Naive thymus-derived CD8-positive, alpha-beta T cell (primary cell): Measurements from ENCODE around the gene KRTAP21-1. TPM values are rescaled to one million over a fixed set of nuclear protein-coding genes. Genes with fewer than 3 reads are reported as not detected.
A peak's percentile ranks its signal among the peaks of the same experiment; 100 is the strongest.

Experiments
- ATAC-seq, 2 donors: fragments of 150-1000 bp; cut with Tn5 transposase in 1 of 2; sonication (Bioruptor Pico), chemical (Tn5 transposase) in 1 of 2; 1 replicate in 1 of 2; 2 replicates in 1 of 2; pipeline ENCODE4 v1.10.0; 2021; ENCODE audit warnings: mild to moderate bottlenecking in 2 of 2, moderate library complexity in 2 of 2
- POLR2A ChIA-PET: fragments of 350-600 bp; sonication (Branson Sonifier 250); formaldehyde crosslinking; loops from one replicate; lab custom pipeline; 2021; ENCODE audit warnings: antibody characterized with exemption; lab: Charles Lee
- DNase-seq, 10 donors: peaks; one replicate each; pipeline versions ENCODE4 v3.0.0 to v3.0.0-alpha.2; 2020 to 2022
- H3K27ac Mint-ChIP-seq, 10 donors: one replicate each; pipeline ENCODE4 v1.8.0; 2020 to 2022; ENCODE audit warnings: mild to moderate bottlenecking in 10 of 10, mixed read lengths in 10 of 10, moderate library complexity in 4 of 10, inconsistent platforms in 1 of 10
- H3K27me3 Mint-ChIP-seq, 5 donors: one replicate each; pipeline ENCODE4 v1.8.0; 2021 to 2022; ENCODE audit warnings: mixed read lengths in 5 of 5
- H3K36me3 Mint-ChIP-seq, 3 donors: one replicate each; pipeline ENCODE4 v1.8.0; 2020 to 2022; ENCODE audit warnings: mixed read lengths in 3 of 3, mild to moderate bottlenecking in 2 of 3, inconsistent platforms in 1 of 3
- H3K4me1 Mint-ChIP-seq, 4 donors: one replicate each; pipeline ENCODE4 v1.8.0; 2021 to 2022; ENCODE audit warnings: mixed read lengths in 4 of 4
- H3K4me3 Mint-ChIP-seq, 10 donors: one replicate each; pipeline ENCODE4 v1.8.0; 2020 to 2022; ENCODE audit warnings: mild to moderate bottlenecking in 10 of 10, mixed read lengths in 10 of 10, moderate library complexity in 6 of 10, inconsistent platforms in 1 of 10
- H3K9me3 Mint-ChIP-seq, 9 donors: one replicate each; pipeline ENCODE4 v1.8.0; 2020 to 2022; ENCODE audit warnings: mixed read lengths in 9 of 9, mild to moderate bottlenecking in 3 of 9, inconsistent platforms in 1 of 9, moderate library complexity in 1 of 9
- polyA plus RNA-seq, 3 donors: library from polyadenylated mRNA; unstranded; fragments of 300-500 nt; fragmentation: Illumina TruSeq; gene quantifications; one replicate each; pipeline ENCODE4 v1.2.3, GENCODE V29; 2021
- total RNA-seq, 8 experiments: library from RNA in 2 of 8; stranded (reverse) in 2 of 8; gene quantifications; one replicate each; pipeline ENCODE4 v1.2.3 and lab custom pipeline; 2021 to 2026

Gene KRTAP21-1
- total and polyA plus RNA-seq, 5 experiments from 2014 or later, result not detected

- Mint-ChIP-seq H3K36me3 (no peaks in the 10 kb centered on the region), H3K27ac (peak within 1 kb of the TSS in 1 of 10 donors; percentile 38), H3K9me3 (peaks cover 0 to 5% (median 0%) of the 10 kb centered on the region in 9 donors), H3K4me1 (peaks cover 0 to 7% (median 0%) of the 10 kb centered on the region in 4 donors), H3K27me3 (peaks cover 0 to 5% (median 1%) of the 10 kb centered on the region in 5 donors), H3K4me3 (no peak within 1 kb of the TSS)
- ATAC-seq, result no peak
- POLR2A ChIA-PET, result no interaction called here
- DNase-seq, result no peak
These were observed 36.9 kb downstream of the KRTAP21-1 start, which contains the start of gene KRTAP21-3 for GRCh38 chr21:30718239-30718909. Gene KRTAP21-3 (minus strand): TSS chr21:30718777. CDS start chr21:30718759, 18 bp downstream.

GRCh38 chr21:30717105-30717504, 38.1 kb downstream of the KRTAP21-1 start:
- Mint-ChIP-seq H3K27me3 (peaks cover 0 to 1% (median 0%) of the 10 kb centered on the region in 5 donors), H3K4me3 (no peak overlapping the region), H3K36me3 (no peaks in the 10 kb centered on the region), H3K9me3 (peaks cover 0 to 6% (median 0%) of the 10 kb centered on the region in 9 donors), H3K27ac (peak overlapping the region in 1 of 10 donors; percentile 78), H3K4me1 (peaks cover 0 to 7% (median 0%) of the 10 kb centered on the region in 4 donors)
- ATAC-seq (no peak), DNase-seq (no peak)
- POLR2A ChIA-PET, result no interaction called here

- Mint-ChIP-seq H3K4me1 (peaks cover 0 to 7% (median 0%) of the 10 kb centered on the region in 4 donors), H3K9me3 (peaks cover 0 to 3% (median 0%) of the 10 kb centered on the region in 9 donors), H3K27me3 (peaks cover 0 to 1% (median 0%) of the 10 kb centered on the region in 5 donors), H3K4me3 (no peak overlapping the region), H3K27ac (no peak overlapping the region), H3K36me3 (no peaks in the 10 kb centered on the region)
- POLR2A ChIA-PET, result no interaction called here
- ATAC-seq (no peak), DNase-seq (no peak)
These were observed 40.3 kb downstream of the KRTAP21-1 start for GRCh38 chr21:30714946-30715345.

- Mint-ChIP-seq H3K27ac (no peak overlapping the region), H3K9me3 (peaks cover 0 to 3% (median 0%) of the 10 kb centered on the region in 9 donors), H3K4me1 (peaks cover 0 to 7% (median 0%) of the 10 kb centered on the region in 4 donors), H3K4me3 (no peak overlapping the region), H3K27me3 (peaks cover 0 to 1% (median 0%) of the 10 kb centered on the region in 5 donors), H3K36me3 (no peaks in the 10 kb centered on the region)
- POLR2A ChIA-PET, result no interaction called here
- ATAC-seq (no peak), DNase-seq (no peak)
These were observed 40.8 kb downstream of the KRTAP21-1 start for GRCh38 chr21:30714456-30714855.

- Mint-ChIP-seq H3K27ac (no peak overlapping the region), H3K36me3 (no peaks in the 10 kb centered on the region), H3K27me3 (peaks cover 0 to 1% (median 0%) of the 10 kb centered on the region in 5 donors), H3K9me3 (peaks cover 0 to 3% (median 0%) of the 10 kb centered on the region in 9 donors), H3K4me3 (no peak overlapping the region), H3K4me1 (peaks cover 0 to under 1% (median 0%) of the 10 kb centered on the region in 4 donors)
- ATAC-seq (no peak), DNase-seq (no peak)
- POLR2A ChIA-PET, result no interaction called here
These were observed 41.5 kb downstream of the KRTAP21-1 start for GRCh38 chr21:30713766-30714165.

- no peaks in the 10 kb centered on the region for H3K36me3 Mint-ChIP-seq
- ATAC-seq (no peak), DNase-seq (no peak)
- H3K9me3 Mint-ChIP-seq, result peaks cover 0 to 6% (median 0%) of the 10 kb centered on the region in 9 donors
- peaks cover 0 to 3% (median 0%) of the 10 kb centered on the region in 5 donors for H3K27me3 Mint-ChIP-seq
- H3K4me3 Mint-ChIP-seq, result no peak overlapping the region
- H3K27ac Mint-ChIP-seq, result no peak overlapping the region
- POLR2A ChIA-PET, result no interaction called here
- no peaks in the 10 kb centered on the region for H3K4me1 Mint-ChIP-seq
These were observed 44.7 kb downstream of the KRTAP21-1 start for GRCh38 chr21:30710499-30710898.

- Mint-ChIP-seq H3K9me3 (peaks cover 0 to 6% (median 0%) of the 10 kb centered on the region in 9 donors), H3K36me3 (no peaks in the 10 kb centered on the region), H3K4me1 (no peaks in the 10 kb centered on the region), H3K27me3 (peaks cover 0 to 2% (median 0%) of the 10 kb centered on the region in 5 donors), H3K27ac (no peak overlapping the region), H3K4me3 (no peak overlapping the region)
- ATAC-seq (no peak), DNase-seq (no peak)
- POLR2A ChIA-PET, result no interaction called here
These were observed 47.8 kb downstream of the KRTAP21-1 start for GRCh38 chr21:30707409-30707808.

Other genes starting within 250 kb of the KRTAP21-1 start
- gene KRTAP19-6, start 213.6 kb downstream of the KRTAP21-1 start, total RNA-seq, result not detected
- gene KRTAP19-6, start 213.6 kb downstream of the KRTAP21-1 start, polyA plus RNA-seq, result not detected
- gene KRTAP19-7, start 194.1 kb downstream of the KRTAP21-1 start, total RNA-seq, result not detected
- not detected for gene KRTAP19-7, start 194.1 kb downstream of the KRTAP21-1 start, polyA plus RNA-seq
- gene KRTAP22-2, start 165.0 kb downstream of the KRTAP21-1 start, total RNA-seq, result not detected
- gene KRTAP22-2, start 165.0 kb downstream of the KRTAP21-1 start, polyA plus RNA-seq, result not detected
- not detected for gene KRTAP6-3, start 163.0 kb downstream of the KRTAP21-1 start, total RNA-seq
- not detected for gene KRTAP6-3, start 163.0 kb downstream of the KRTAP21-1 start, polyA plus RNA-seq
- not detected for gene KRTAP6-2, start 156.5 kb downstream of the KRTAP21-1 start, total RNA-seq
- not detected for gene KRTAP6-2, start 156.5 kb downstream of the KRTAP21-1 start, polyA plus RNA-seq
- not detected for gene KRTAP22-1, start 154.3 kb downstream of the KRTAP21-1 start, total RNA-seq
- not detected for gene KRTAP22-1, start 154.3 kb downstream of the KRTAP21-1 start, polyA plus RNA-seq
- gene KRTAP6-1, start 141.5 kb downstream of the KRTAP21-1 start, total RNA-seq, result not detected
- gene KRTAP6-1, start 141.5 kb downstream of the KRTAP21-1 start, polyA plus RNA-seq, result not detected
- not detected for gene KRTAP20-1, start 139.0 kb downstream of the KRTAP21-1 start, total RNA-seq
- not detected for gene KRTAP20-1, start 139.0 kb downstream of the KRTAP21-1 start, polyA plus RNA-seq
- gene KRTAP20-4, start 134.8 kb downstream of the KRTAP21-1 start, total RNA-seq, result not detected
- gene KRTAP20-4, start 134.8 kb downstream of the KRTAP21-1 start, polyA plus RNA-seq, result not detected
- gene KRTAP20-2, start 120.2 kb downstream of the KRTAP21-1 start, total RNA-seq, result not detected
- not detected for gene KRTAP20-2, start 120.2 kb downstream of the KRTAP21-1 start, polyA plus RNA-seq
- gene KRTAP20-3, start 112.6 kb downstream of the KRTAP21-1 start, total RNA-seq, result not detected
- gene KRTAP20-3, start 112.6 kb downstream of the KRTAP21-1 start, polyA plus RNA-seq, result not detected
- not detected for gene KRTAP21-3, start 36.7 kb downstream of the KRTAP21-1 start, total RNA-seq
- not detected for gene KRTAP21-3, start 36.7 kb downstream of the KRTAP21-1 start, polyA plus RNA-seq
- not detected for gene KRTAP21-2, start 8.2 kb downstream of the KRTAP21-1 start, total RNA-seq
- not detected for gene KRTAP21-2, start 8.2 kb downstream of the KRTAP21-1 start, polyA plus RNA-seq
- gene KRTAP8-1, start 57.8 kb upstream of the KRTAP21-1 start, total RNA-seq, result not detected
- not detected for gene KRTAP8-1, start 57.8 kb upstream of the KRTAP21-1 start, polyA plus RNA-seq
- gene KRTAP7-1, start 74.3 kb upstream of the KRTAP21-1 start, total RNA-seq, result not detected
- not detected for gene KRTAP7-1, start 74.3 kb upstream of the KRTAP21-1 start, polyA plus RNA-seq
- gene KRTAP11-1, start 126.2 kb upstream of the KRTAP21-1 start, total RNA-seq, result not detected
- gene KRTAP11-1, start 126.2 kb upstream of the KRTAP21-1 start, polyA plus RNA-seq, result not detected